Measurements from ENCODE around the gene WDR59.

GRCh38 chr16:74829637-74830036, 155.3 kb downstream of the WDR59 start:
- TF ChIP-seq CTCF (IDR thresholded peaks at IDR 0.05) (no peak), POLR2A (IDR thresholded peaks at IDR 0.05) (no peak)
